Ovary (tissue), 9 donors: Measurements from ENCODE around the gene CEP85L. TPM values are rescaled to one million over a fixed set of nuclear protein-coding genes. Genes with fewer than 3 reads are reported as not detected.

Experiments
- DNase-seq, 5 donors: peaks; one replicate each; pipeline ENCODE4 v3.0.0-alpha.2; 2019 to 2020
- H3K27ac ChIP-seq, 2 donors: fragments of 200-600 bp; one replicate each; pipeline versions ENCODE4 v1.5.1 to v1.8.0; 2019 to 2022
- H3K27me3 ChIP-seq: fragments of 200-600 bp; one replicate; pipeline ENCODE4 v1.8.0; 2022
- H3K36me3 ChIP-seq: fragments of 200-600 bp; sonication (generic); one replicate; pipeline ENCODE4 v1.5.1; 2019
- H3K4me1 ChIP-seq: one replicate; pipeline ENCODE4 v1.8.1; 2013; ENCODE audit warnings: mild to moderate bottlenecking, moderate library complexity; ENCODE audit not compliant: insufficient read depth
- H3K4me3 ChIP-seq: fragments of 200-600 bp; sonication (generic); one replicate; pipeline ENCODE4 v1.5.1; 2017
- H3K9me3 ChIP-seq, 2 donors: fragments of 200-600 bp in 1 of 2; sonication (generic) in 1 of 2; one replicate each; pipeline versions ENCODE4 v1.5.1 to v1.8.1; 2013 to 2019; ENCODE audit warnings: mild to moderate bottlenecking in 1 of 2, moderate library complexity in 1 of 2
- CTCF ChIP-seq, 3 donors: fragments of 450-650 bp in 2 of 3; fragments of 200-600 bp in 1 of 3; IDR thresholded peaks; one replicate each; pipeline versions ENCODE4 v1.5.1 to v1.8.0; 2016 to 2022; ENCODE audit warnings: antibody characterized with exemption in 3 of 3, mild to moderate bottlenecking in 1 of 3
- EP300 ChIP-seq: sonication (generic); formaldehyde crosslinking; IDR thresholded peaks from one replicate; pipeline ENCODE4 v1.6.1; 2017; ENCODE audit warnings: antibody characterized with exemption
- POLR2A ChIP-seq: fragments of 450-650 bp; IDR thresholded peaks from one replicate; pipeline ENCODE4 v1.6.1; 2017; ENCODE audit warnings: antibody characterized with exemption, mild to moderate bottlenecking, moderate library complexity
- WGBS, 3 donors: extraction: QIAGEN DNeasy Blood & Tissue Kit in 1 of 3; methylation state at CpG; one replicate each; pipeline versions ENCODE4 v1.1.5 to v1.1.7; 2013 to 2017; 5-methylcytosine and 5-hydroxymethylcytosine counted together
- intact Hi-C, 4 donors: fragments of 100-400 bp; cut with DNase I; formaldehyde crosslinking; loops; one replicate each; pipeline versions ENCODE4 v1.11.0 to v1.15.1; 2022 to 2023
- polyA plus RNA-seq, 2 donors: library from polyadenylated mRNA; stranded (reverse); fragments of 200-250 nt in 1 of 2; fragments of 350-450 nt in 1 of 2; fragmentation: Illumina TruSeq in 1 of 2; extraction: RNeasy Lipid Tissue Mini Kit (QIAGEN cat#74804) in 1 of 2; gene quantifications; one replicate each; pipeline ENCODE4 v1.2.3, GENCODE V29; 2013 to 2014
- total RNA-seq, 7 donors: library from RNA; depleted of rRNA in 2 of 7; stranded (reverse); fragments of >200 nt in 2 of 7; fragmentation: NEBNext Ultra II Directional in 3 of 7; extraction: Animal tissue kit (Norgen Biotek cat#: 25700) in 3 of 7; gene quantifications; one replicate each; pipeline versions ENCODE4 v1.1.0 to v1.2.4, GENCODE V29; 2016 to 2023
- donor health status: DM: no; HTN: no; CAD: no; lungs with moderate emphysema.
- donor health status: DM: no; HTN: no; CAD: no.
- donor health status: Bipolar disorder and iron deficiency.
- donor health status: DM: yes; HTN: yes; CAD: no.
- donor health status: DM: no; HTN: no; CAD: no.
- donor health status: DM: yes; HTN: yes; CAD: no.

Gene CEP85L
- total and polyA plus RNA-seq, 9 donors = 4.0 to 33.4 (median 24.3) TPM

- no peak overlapping the region for H3K4me3 ChIP-seq
- no peaks in the 10 kb centered on the region for H3K27me3 ChIP-seq
- TF ChIP-seq EP300 (no peak), CTCF (IDR thresholded peaks at IDR 0.05) (no peak), POLR2A (no peak)
- no peaks in the 10 kb centered on the region for H3K4me1 ChIP-seq
- intact Hi-C loops = loop anchor here in 1 of 4 donors (10.0 kb wide), 1 partner anchor 289 kb away; no protein-coding TSS in a partner anchor
- peaks cover 4 to 10% of the 10 kb centered on the region in 2 donors for H3K9me3 ChIP-seq
- no peak for DNase-seq
- no peak overlapping the region for H3K27ac ChIP-seq
- 93 to 96% (median 95%) methylated on average over 13 of the region's 13 CpGs for WGBS, 3 donors
- no peaks in the 10 kb centered on the region for H3K36me3 ChIP-seq
These were observed 77.1 kb downstream of the CEP85L start for GRCh38 chr6:118574051-118574865.

GRCh38 chr6:118571121-118571520, 80.3 kb downstream of the CEP85L start:
- intact Hi-C loops = loop anchor here in 1 of 4 donors (10.0 kb wide), 1 partner anchor 286 kb away; no protein-coding TSS in a partner anchor

GRCh38 chr6:118569498-118569897, 81.9 kb downstream of the CEP85L start:
- DNase-seq = no peak
- Histone ChIP-seq H3K9me3 (peaks cover 0 to 2% of the 10 kb centered on the region in 2 donors), H3K36me3 (no peaks in the 10 kb centered on the region), H3K4me1 (peaks cover 3% of the 10 kb centered on the region), H3K4me3 (no peak overlapping the region), H3K27me3 (no peaks in the 10 kb centered on the region), H3K27ac (no peak overlapping the region)
- TF ChIP-seq EP300 (no peak), POLR2A (no peak), CTCF (IDR thresholded peaks at IDR 0.05) (no peak)
- WGBS, 3 donors = 91 to 98% (median 95%) methylated on average over 1 of the region's 1 CpG
- intact Hi-C loops = no loop called here

More at GRCh38 chr6:118571121-118571520, 80.3 kb downstream of the CEP85L start:
- Histone ChIP-seq H3K27me3 (no peaks in the 10 kb centered on the region), H3K4me3 (no peak overlapping the region), H3K27ac (no peak overlapping the region), H3K36me3 (no peaks in the 10 kb centered on the region), H3K4me1 (peaks cover 3% of the 10 kb centered on the region), H3K9me3 (peaks cover 0 to 5% of the 10 kb centered on the region in 2 donors)
- WGBS, 3 donors = 82 to 91% (median 88%) methylated on average over 2 of the region's 2 CpGs
- no peak for DNase-seq
- TF ChIP-seq EP300 (no peak), POLR2A (no peak), CTCF (IDR thresholded peaks at IDR 0.05) (no peak)

- Histone ChIP-seq H3K36me3 (no peaks in the 10 kb centered on the region), H3K4me1 (peaks cover 3% of the 10 kb centered on the region), H3K27me3 (no peaks in the 10 kb centered on the region), H3K27ac (no peak overlapping the region), H3K9me3 (no peaks in the 10 kb centered on the region), H3K4me3 (no peak overlapping the region)
- no peak for TF ChIP-seq POLR2A
- no peak for TF ChIP-seq CTCF (IDR thresholded peaks at IDR 0.05)
- no peak for TF ChIP-seq EP300
- intact Hi-C loops = no loop called here
- no peak for DNase-seq
- WGBS, 3 donors = 69 to 75% (median 70%) methylated on average over 3 of the region's 3 CpGs
These were observed 83.4 kb downstream of the CEP85L start for GRCh38 chr6:118567974-118568373.
